Activated naive CD8-positive, alpha-beta T cell treated with anti-CD3 and anti-CD28 coated beads, Interleukin-2, amount 10 ng/mL, durations not matched to agents 7 days and 5 days (primary cell): ENCODE results near the gene COPB2. TPM values are rescaled to one million over a fixed set of nuclear protein-coding genes. Genes with fewer than 3 reads are reported as not detected.

Source experiments
- ATAC-seq: fragments of 150-1000 bp; cut with Tn5 transposase; one replicate; pipeline ENCODE4 v1.10.0; 2021; ENCODE audit warnings: low read depth, moderate library complexity
- POLR2A ChIA-PET: fragments of 350-600 bp; sonication (Branson Sonifier 250); formaldehyde crosslinking; loops from one replicate; lab custom pipeline; 2021; ENCODE audit warnings: antibody characterized with exemption; lab: Charles Lee
- DNase-seq: peaks from one replicate; pipeline ENCODE4 v3.0.0; 2021
- H3K27ac Mint-ChIP-seq: one replicate; pipeline ENCODE4 v1.8.0; 2022; ENCODE audit warnings: mild to moderate bottlenecking, mixed read lengths
- H3K27me3 Mint-ChIP-seq: one replicate; pipeline ENCODE4 v1.8.0; 2022; ENCODE audit warnings: mild to moderate bottlenecking, moderate library complexity, mixed read lengths
- H3K36me3 Mint-ChIP-seq: one replicate; pipeline ENCODE4 v1.8.0; 2021; ENCODE audit warnings: mild to moderate bottlenecking, mixed read lengths
- H3K4me1 Mint-ChIP-seq: one replicate; pipeline ENCODE4 v1.8.0; 2021; ENCODE audit warnings: mixed read lengths
- H3K4me3 Mint-ChIP-seq: one replicate; pipeline ENCODE4 v1.8.0; 2022; ENCODE audit warnings: mild to moderate bottlenecking, moderate library complexity, mixed read lengths
- H3K9me3 Mint-ChIP-seq: one replicate; pipeline ENCODE4 v1.8.0; 2021; ENCODE audit warnings: mixed read lengths
- total RNA-seq, 2 experiments: library from RNA; stranded (reverse); gene quantifications; one replicate each; pipeline ENCODE4 v1.2.3, GENCODE V29; 2021

The COPB2 gene
- total RNA-seq, 2 experiments from 2014 or later: 83.0 to 86.9 TPM

DNA sequence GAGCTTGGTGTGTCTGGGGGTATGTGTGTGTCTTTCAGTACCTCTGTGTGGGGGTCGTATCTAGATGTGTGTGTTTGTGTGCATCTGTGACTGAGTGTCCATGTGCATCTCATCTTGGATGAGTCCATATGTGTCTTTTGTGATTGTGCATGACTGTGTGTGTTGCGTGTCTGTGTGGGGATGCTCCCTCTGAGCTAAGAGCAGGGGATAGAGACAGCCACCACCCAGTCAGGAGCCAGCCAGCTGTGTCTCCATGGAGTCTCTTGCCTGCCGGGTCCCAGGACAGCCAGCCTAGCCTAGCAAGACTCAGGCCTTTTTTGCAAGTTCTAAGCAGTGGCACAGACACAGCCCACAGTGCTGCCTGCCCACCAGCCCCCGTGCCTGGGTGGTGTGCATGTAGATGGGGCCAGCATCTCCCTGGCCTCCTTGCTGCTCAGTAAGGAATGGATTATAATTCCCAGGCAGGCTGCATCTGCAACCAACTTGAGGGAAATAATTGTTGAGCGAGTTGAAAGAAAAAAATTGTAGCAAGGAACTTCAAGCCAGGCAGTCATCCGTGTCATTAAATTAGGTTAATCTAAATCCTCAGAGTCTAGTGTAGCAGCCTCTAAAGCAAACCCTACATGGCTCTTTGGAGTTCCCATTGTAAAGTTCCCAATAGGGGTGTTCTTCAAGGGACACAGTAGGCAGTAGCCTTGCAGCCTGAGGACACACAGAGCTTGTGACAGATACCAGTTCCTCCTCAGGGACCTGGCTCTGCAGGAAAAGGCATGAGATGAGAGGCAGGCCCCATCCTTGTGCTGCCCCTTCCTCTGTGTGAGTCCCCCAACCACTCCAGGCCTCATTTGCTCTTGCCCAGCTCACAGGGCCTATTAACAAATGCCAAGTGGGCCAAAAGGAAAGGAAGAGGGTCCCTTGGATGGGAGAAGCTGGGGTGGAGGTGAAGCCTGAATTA lies 81.6 kb downstream of the COPB2 start:
- Mint-ChIP-seq H3K4me1 (peaks cover under 1% of the 10 kb centered on the region), H3K36me3 (no peaks in the 10 kb centered on the region), H3K4me3 (no peak overlapping the region), H3K27me3 (peaks cover 4% of the 10 kb centered on the region), H3K9me3 (no peaks in the 10 kb centered on the region), H3K27ac (no peak overlapping the region)
- POLR2A ChIA-PET: no interaction called here
- ATAC-seq: no peak
- no peak for DNase-seq

Other genes with a start within 250 kb of the COPB2 start
- gene MRPS22, start 45.6 kb downstream of the COPB2 start, total RNA-seq: 10 to 100 TPM; 38.2 to 39.3 TPM
- gene RBP2, start 86.9 kb upstream of the COPB2 start, total RNA-seq: not detected
- gene RBP1, start 150.1 kb upstream of the COPB2 start, total RNA-seq: not detected